Measurements from ENCODE around the gene SELENON. TPM values are rescaled to one million over a fixed set of nuclear protein-coding genes. Genes with fewer than 3 reads are reported as not detected.

The SELENON gene
- total and polyA plus RNA-seq, 7 experiments from 2014 or later, result 2.6 to 27.7 (median 25.2) TPM

DNA sequence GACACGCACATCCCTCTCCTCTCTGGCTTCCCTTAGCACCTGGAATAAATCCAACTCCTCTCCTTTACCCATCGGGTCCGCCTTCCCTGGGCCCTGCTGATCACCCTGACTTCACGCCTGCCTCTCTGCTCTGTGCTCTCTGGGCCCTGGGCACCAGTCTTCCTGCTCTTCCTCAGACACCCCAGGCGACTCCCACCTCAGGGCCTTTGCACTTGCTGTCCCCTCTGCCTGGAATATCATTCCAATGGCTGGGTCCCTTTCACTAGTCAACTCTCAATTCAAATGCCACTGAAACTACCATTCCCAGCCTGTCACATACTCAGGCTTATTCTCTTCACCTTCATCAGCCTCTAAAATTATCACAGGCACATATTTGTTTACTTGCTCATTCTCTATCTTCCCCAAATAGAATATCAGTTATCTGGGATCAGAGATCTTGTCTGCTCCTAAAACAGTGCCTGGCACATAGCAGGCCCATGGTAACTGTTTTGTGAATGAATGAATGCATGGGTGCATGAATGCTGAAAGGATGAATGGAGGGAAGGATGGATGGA lies 27.2 kb upstream of the SELENON start:
- H3K27me3 Mint-ChIP-seq, result peaks cover 0 to 47% (median 0%) of the 10 kb centered on the region in 5 donors
- ChIA-PET CTCF (interaction anchor here (1.0 to 1.2 kb wide), 2 partner anchors 25 to 154 kb away, joined by 4 to 5 read pairs; no protein-coding TSS in a partner anchor), POLR2A (interaction anchor here (1.1 to 4.1 kb wide), 7 partner anchors 10 to 154 kb away, joined by 3 to 45 read pairs (median 26); no protein-coding TSS in a partner anchor)
- H3K4me3 Mint-ChIP-seq, result peak overlapping the region in 9 of 10 donors; percentile 23 to 91 (median 71)
- H3K36me3 Mint-ChIP-seq, result peaks cover 4 to 38% (median 22%) of the 10 kb centered on the region in 5 donors
- H3K4me3 ChIP-seq (ENCODE audit: low read length), result no peak overlapping the region
- DNase-seq (no peak), ATAC-seq (no peak)
- peaks cover 35 to 82% of the 10 kb centered on the region in 2 donors for H3K4me1 ChIP-seq (ENCODE audit: control insufficient read depth in 2 of 2, insufficient read depth in 2 of 2, low read length in 2 of 2)
- H3K36me3 ChIP-seq (ENCODE audit: control insufficient read depth in 2 of 3, insufficient read depth in 3 of 3, low read length in 3 of 3), result peaks cover 0 to 32% (median 0%) of the 10 kb centered on the region in 3 experiments
- peaks cover 43 to 99% (median 91%) of the 10 kb centered on the region in 7 donors for H3K4me1 Mint-ChIP-seq
- H3K9me3 Mint-ChIP-seq, result peaks cover 0 to 5% (median 0%) of the 10 kb centered on the region in 11 donors
- intact Hi-C loops (cut with micrococcal nuclease), result no loop called here
- peak overlapping the region; percentile 11 to 99 (median 97) for H3K27ac Mint-ChIP-seq
- H3K9me3 ChIP-seq (ENCODE audit: control insufficient read depth in 2 of 3, low read length in 3 of 3), result no peaks in the 10 kb centered on the region
- peak overlapping the region; percentile 77 for H3K27ac ChIP-seq (ENCODE audit: low read depth, low read length)
- no peaks in the 10 kb centered on the region for H3K27me3 ChIP-seq (ENCODE audit: control insufficient read depth in 2 of 2, insufficient read depth in 2 of 2, low read length in 2 of 2)

GRCh38 chr1:25773441-25774125 lies 26.4 kb upstream of the SELENON start:
- ChIA-PET CTCF (interaction anchor here (1.0 to 2.7 kb wide), 6 partner anchors 15 to 131 kb away, joined by 4 to 13 read pairs (median 6); no protein-coding TSS in a partner anchor), POLR2A (interaction anchor here (0.6 to 4.1 kb wide), 19 partner anchors 7 to 219 kb away, joined by 3 to 45 read pairs (median 12); partner anchors contain the start of genes MAN1C1, MTFR1L and SELENON)
- Mint-ChIP-seq H3K4me3 (peak overlapping the region; percentile 43 to 91 (median 84)), H3K27ac (peak overlapping the region; percentile 53 to 99 (median 97)), H3K36me3 (peaks cover 4 to 32% (median 24%) of the 10 kb centered on the region in 5 donors), H3K9me3 (peaks cover 0 to 7% (median 0%) of the 10 kb centered on the region in 11 donors), H3K4me1 (peaks cover 49 to 100% (median 96%) of the 10 kb centered on the region in 7 donors), H3K27me3 (peaks cover 0 to 50% (median 0%) of the 10 kb centered on the region in 5 donors)
- Histone ChIP-seq H3K36me3 (ENCODE audit: control insufficient read depth in 2 of 3, insufficient read depth in 3 of 3, low read length in 3 of 3) (peaks cover 0 to 39% (median 0%) of the 10 kb centered on the region in 3 experiments), H3K27ac (ENCODE audit: low read depth, low read length) (peak overlapping the region; percentile 77), H3K4me1 (ENCODE audit: control insufficient read depth in 2 of 2, insufficient read depth in 2 of 2, low read length in 2 of 2) (peaks cover 35 to 90% of the 10 kb centered on the region in 2 donors), H3K4me3 (ENCODE audit: low read length) (no peak overlapping the region), H3K27me3 (ENCODE audit: control insufficient read depth in 2 of 2, insufficient read depth in 2 of 2, low read length in 2 of 2) (no peaks in the 10 kb centered on the region), H3K9me3 (ENCODE audit: control insufficient read depth in 2 of 3, low read length in 3 of 3) (no peaks in the 10 kb centered on the region)
- no peak for DNase-seq
- no peak for ATAC-seq
- intact Hi-C loops (cut with micrococcal nuclease), result loop anchor here (1.0 to 2.0 kb wide), 7 partner anchors 7 to 155 kb away; no protein-coding TSS in a partner anchor

DNA sequence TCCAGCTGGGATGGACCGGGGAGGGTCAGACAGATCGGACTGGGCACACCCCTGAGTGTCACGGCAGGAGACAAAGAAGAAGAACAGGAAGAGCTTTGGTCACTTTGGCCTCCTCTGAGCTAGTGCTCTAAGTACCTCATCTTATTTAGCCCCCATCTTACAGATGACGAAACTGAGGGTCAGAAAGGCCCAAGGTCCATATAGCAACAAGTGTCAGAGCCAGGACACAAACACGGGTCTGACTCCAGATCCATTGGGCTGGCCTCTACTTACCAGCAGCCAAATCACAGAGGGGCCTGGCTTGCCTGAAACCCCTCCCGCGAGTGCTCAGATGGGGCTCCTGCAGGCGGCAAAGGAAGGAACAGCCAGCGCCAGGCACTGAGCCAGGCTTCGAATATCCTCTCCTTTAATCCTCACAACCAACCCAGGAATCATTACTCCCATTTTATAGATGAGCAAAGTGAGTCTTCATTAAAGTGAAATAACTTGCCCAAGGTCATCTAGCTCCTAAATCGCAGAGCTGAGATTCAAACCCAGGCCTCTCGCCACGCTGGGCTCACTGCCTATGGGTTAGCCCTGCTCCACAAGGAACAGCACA lies 25.7 kb upstream of the SELENON start:
- H3K9me3 Mint-ChIP-seq, result peaks cover 0 to 7% (median 0%) of the 10 kb centered on the region in 11 donors
- peaks cover 35 to 87% of the 10 kb centered on the region in 2 donors for H3K4me1 ChIP-seq (ENCODE audit: control insufficient read depth in 2 of 2, insufficient read depth in 2 of 2, low read length in 2 of 2)
- H3K36me3 Mint-ChIP-seq, result peaks cover 4 to 25% (median 25%) of the 10 kb centered on the region in 5 donors
- peaks cover 50 to 96% (median 90%) of the 10 kb centered on the region in 7 donors for H3K4me1 Mint-ChIP-seq
- H3K27me3 Mint-ChIP-seq, result peaks cover 0 to 50% (median 0%) of the 10 kb centered on the region in 5 donors
- CTCF ChIA-PET, result interaction anchor here (0.7 to 2.7 kb wide), 12 partner anchors 16 to 418 kb away, joined by 3 to 15 read pairs (median 4); no protein-coding TSS in a partner anchor
- H3K27ac Mint-ChIP-seq, result peak overlapping the region; percentile 53 to 99 (median 97)
- intact Hi-C loops (cut with micrococcal nuclease), result loop anchor here (1.0 to 2.0 kb wide), 7 partner anchors 8 to 156 kb away; no protein-coding TSS in a partner anchor
- H3K9me3 ChIP-seq (ENCODE audit: control insufficient read depth in 2 of 3, low read length in 3 of 3), result no peaks in the 10 kb centered on the region
- ATAC-seq (no peak), DNase-seq (no peak)
- H3K4me3 ChIP-seq (ENCODE audit: low read length), result no peak overlapping the region
- POLR2A ChIA-PET, result interaction anchor here (0.6 to 4.1 kb wide), 27 partner anchors 8 to 542 kb away, joined by 3 to 45 read pairs (median 10); partner anchors contain the start of genes LDLRAP1, MAN1C1, MTFR1L and SELENON
- no peaks in the 10 kb centered on the region for H3K27me3 ChIP-seq (ENCODE audit: control insufficient read depth in 2 of 2, insufficient read depth in 2 of 2, low read length in 2 of 2)
- H3K4me3 Mint-ChIP-seq, result peak overlapping the region; percentile 71 to 91 (median 84)
- peak overlapping the region; percentile 77 for H3K27ac ChIP-seq (ENCODE audit: low read depth, low read length)
- H3K36me3 ChIP-seq (ENCODE audit: control insufficient read depth in 2 of 3, insufficient read depth in 3 of 3, low read length in 3 of 3), result peaks cover 0 to 39% (median 0%) of the 10 kb centered on the region in 3 experiments

GRCh38 chr1:25774921-25775771 lies 24.8 kb upstream of the SELENON start:
- peaks cover 0 to 45% (median 0%) of the 10 kb centered on the region in 3 experiments for H3K36me3 ChIP-seq (ENCODE audit: control insufficient read depth in 2 of 3, insufficient read depth in 3 of 3, low read length in 3 of 3)
- intact Hi-C loops (cut with micrococcal nuclease), result loop anchor here (1.0 to 2.0 kb wide), 12 partner anchors 9 to 167 kb away; no protein-coding TSS in a partner anchor
- peak overlapping the region; percentile 79 to 99 (median 97) for H3K27ac Mint-ChIP-seq
- peaks cover 4 to 29% (median 29%) of the 10 kb centered on the region in 5 donors for H3K36me3 Mint-ChIP-seq
- H3K9me3 ChIP-seq (ENCODE audit: control insufficient read depth in 2 of 3, low read length in 3 of 3), result no peaks in the 10 kb centered on the region
- peak overlapping the region; percentile 71 to 91 (median 84) for H3K4me3 Mint-ChIP-seq
- ATAC-seq, result peak; percentile 92
- ChIA-PET POLR2A (interaction anchor here (0.7 to 4.1 kb wide), 33 partner anchors 9 to 543 kb away, joined by 3 to 45 read pairs (median 8); partner anchors contain the start of genes LDLRAP1, MAN1C1, MTFR1L and SELENON), CTCF (interaction anchor here (0.6 to 2.7 kb wide), 16 partner anchors 12 to 419 kb away, joined by 3 to 15 read pairs (median 4); no protein-coding TSS in a partner anchor)
- H3K4me1 ChIP-seq (ENCODE audit: control insufficient read depth in 2 of 2, insufficient read depth in 2 of 2, low read length in 2 of 2), result peaks cover 35 to 78% of the 10 kb centered on the region in 2 donors
- no peaks in the 10 kb centered on the region for H3K27me3 ChIP-seq (ENCODE audit: control insufficient read depth in 2 of 2, insufficient read depth in 2 of 2, low read length in 2 of 2)
- H3K27me3 Mint-ChIP-seq, result peaks cover 0 to 45% (median 0%) of the 10 kb centered on the region in 5 donors
- H3K27ac ChIP-seq (ENCODE audit: low read depth, low read length), result peak overlapping the region; percentile 77
- peaks cover 0 to 7% (median 0%) of the 10 kb centered on the region in 11 donors for H3K9me3 Mint-ChIP-seq
- H3K4me3 ChIP-seq (ENCODE audit: low read length), result peak overlapping the region; percentile 49
- peaks cover 52 to 96% (median 86%) of the 10 kb centered on the region in 7 donors for H3K4me1 Mint-ChIP-seq
- peak; percentile 53 to 97 (median 95) for DNase-seq

GRCh38 chr1:25779388-25779787 lies 20.6 kb upstream of the SELENON start:
- no peak overlapping the region for H3K4me3 Mint-ChIP-seq
- DNase-seq (no peak), ATAC-seq (no peak)
- peaks cover 0 to 38% (median 23%) of the 10 kb centered on the region in 5 donors for H3K36me3 Mint-ChIP-seq
- H3K4me3 ChIP-seq (ENCODE audit: low read length), result no peak overlapping the region
- no peaks in the 10 kb centered on the region for H3K27me3 ChIP-seq (ENCODE audit: control insufficient read depth in 2 of 2, insufficient read depth in 2 of 2, low read length in 2 of 2)
- H3K36me3 ChIP-seq (ENCODE audit: control insufficient read depth in 2 of 3, insufficient read depth in 3 of 3, low read length in 3 of 3), result peaks cover 0 to 77% (median 16%) of the 10 kb centered on the region in 3 experiments
- ChIA-PET POLR2A (interaction anchor here (0.9 to 1.9 kb wide), 6 partner anchors 19 to 230 kb away, joined by 3 to 6 read pairs (median 3); no protein-coding TSS in a partner anchor), CTCF (interaction anchor here (0.6 kb wide), 1 partner anchor 24 kb away, joined by 3 read pairs; no protein-coding TSS in a partner anchor)
- peaks cover 0 to 4% (median 0%) of the 10 kb centered on the region in 11 donors for H3K9me3 Mint-ChIP-seq
- no peak overlapping the region for H3K27ac ChIP-seq (ENCODE audit: low read depth, low read length)
- peaks cover 29 to 75% (median 54%) of the 10 kb centered on the region in 7 donors for H3K4me1 Mint-ChIP-seq
- H3K27me3 Mint-ChIP-seq, result peaks cover 0 to 11% (median 0%) of the 10 kb centered on the region in 5 donors
- H3K27ac Mint-ChIP-seq, result peak overlapping the region in 7 of 9 donors; percentile 67 to 97 (median 93)
- no peaks in the 10 kb centered on the region for H3K9me3 ChIP-seq (ENCODE audit: control insufficient read depth in 2 of 3, low read length in 3 of 3)
- intact Hi-C loops (cut with micrococcal nuclease), result no loop called here
- H3K4me1 ChIP-seq (ENCODE audit: control insufficient read depth in 2 of 2, insufficient read depth in 2 of 2, low read length in 2 of 2), result peaks cover 18 to 36% of the 10 kb centered on the region in 2 donors

Data from naive thymus-derived CD4-positive, alpha-beta T cell (primary cell).